ENCODE data around the gene NCK2.

Gene NCK2

DNA sequence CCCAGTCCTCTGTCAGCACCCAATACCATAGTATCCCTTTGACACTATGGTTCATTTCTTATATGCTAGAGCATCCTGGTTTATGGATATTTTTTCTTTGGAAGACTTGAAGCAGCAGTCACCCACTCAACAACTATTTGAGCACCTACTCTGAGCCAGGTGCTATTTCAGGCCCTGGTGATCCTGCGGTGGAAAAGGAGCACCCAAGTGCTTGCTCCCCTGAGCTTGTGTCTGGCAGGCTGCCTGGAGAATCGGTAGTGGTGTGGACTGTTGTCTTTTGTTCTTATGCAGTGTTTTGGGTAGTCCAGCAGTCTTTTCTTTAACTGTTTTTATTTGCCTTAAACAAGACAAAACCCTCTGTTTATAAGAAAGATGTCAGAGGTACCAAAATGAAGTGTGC, 28.9 kb downstream of the NCK2 start:
- H3K27ac ChIP-seq, result no peak overlapping the region
- DNase-seq (ENCODE audit: low read depth, low spot score), result no peak

GRCh38 chr2:105774781-105775337, 30.1 kb downstream of the NCK2 start:
- no peak for DNase-seq (ENCODE audit: low read depth, low spot score)
- H3K27ac ChIP-seq, result no peak overlapping the region

- DNase-seq (ENCODE audit: low read depth, low spot score), result no peak
- H3K27ac ChIP-seq, result no peak overlapping the region
Observed at GRCh38 chr2:105775809-105776559, 31.3 kb downstream of the NCK2 start.

GRCh38 chr2:105776560-105776928, 31.8 kb downstream of the NCK2 start:
- DNase-seq (ENCODE audit: low read depth, low spot score), result no peak
- H3K27ac ChIP-seq, result no peak overlapping the region

DNA sequence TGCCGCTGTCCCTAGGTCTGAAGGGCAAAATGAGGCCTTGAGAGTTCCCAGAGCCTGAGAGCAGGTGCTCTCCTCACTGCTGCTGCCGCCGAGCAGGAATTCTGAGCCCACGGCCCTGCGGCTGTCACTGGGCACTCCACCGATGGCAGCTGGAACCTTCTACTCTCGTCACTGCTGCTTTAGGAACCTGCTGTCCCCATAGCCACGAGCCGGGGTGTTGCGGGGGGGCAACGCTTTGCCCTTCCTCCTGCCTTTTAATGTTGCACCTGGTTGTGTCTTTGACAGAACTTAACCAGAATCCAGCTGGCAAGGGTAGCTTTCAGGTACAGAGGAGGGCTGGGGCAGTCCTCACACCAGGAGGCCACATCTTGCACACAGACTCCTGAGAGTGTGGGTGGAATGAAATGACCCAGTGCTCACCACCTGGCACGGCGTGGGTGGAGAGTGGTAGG, 32.3 kb downstream of the NCK2 start:
- DNase-seq (ENCODE audit: low read depth, low spot score), result no peak
- H3K27ac ChIP-seq, result no peak overlapping the region

- H3K27ac ChIP-seq, result no peak overlapping the region
- no peak for DNase-seq (ENCODE audit: low read depth, low spot score)
Observed at GRCh38 chr2:105777506-105778055, 32.9 kb downstream of the NCK2 start.

DNA sequence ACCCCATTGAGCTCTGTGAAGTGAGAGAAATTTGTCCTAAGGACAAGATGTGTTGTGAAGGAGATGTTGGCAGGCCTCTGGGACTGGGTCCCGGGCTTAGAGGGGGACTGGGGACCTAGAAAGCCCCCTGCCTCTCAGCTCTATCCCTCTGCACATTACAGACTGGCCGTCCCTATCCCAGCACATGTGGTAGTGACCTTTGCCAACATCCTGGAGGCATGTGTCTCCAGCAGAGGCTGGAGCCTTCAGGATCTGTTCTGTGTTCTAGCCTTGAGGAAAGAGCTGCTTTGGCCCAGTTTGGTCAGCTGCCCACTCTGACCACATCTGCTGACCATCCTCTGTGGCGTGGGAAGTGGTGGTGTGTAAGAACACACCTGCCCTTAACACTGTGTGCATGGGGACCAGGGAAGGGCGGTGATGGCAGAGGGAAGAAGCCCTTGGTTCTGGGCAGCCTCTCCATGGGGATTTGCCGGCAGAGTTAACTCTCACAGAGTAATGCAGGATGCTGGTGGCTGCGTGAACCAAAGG, 33.4 kb downstream of the NCK2 start:
- DNase-seq (ENCODE audit: low read depth, low spot score), result no peak
- no peak overlapping the region for H3K27ac ChIP-seq

- no peak for DNase-seq (ENCODE audit: low read depth, low spot score)
- H3K27ac ChIP-seq, result no peak overlapping the region
Observed at GRCh38 chr2:105779394-105779793, 34.7 kb downstream of the NCK2 start.

GRCh38 chr2:105780606-105781005, 35.9 kb downstream of the NCK2 start:
- no peak overlapping the region for H3K27ac ChIP-seq
- no peak for DNase-seq (ENCODE audit: low read depth, low spot score)

- no peak overlapping the region for H3K27ac ChIP-seq
- no peak for DNase-seq (ENCODE audit: low read depth, low spot score)
Observed at GRCh38 chr2:105781274-105781978, 36.7 kb downstream of the NCK2 start.

DNA sequence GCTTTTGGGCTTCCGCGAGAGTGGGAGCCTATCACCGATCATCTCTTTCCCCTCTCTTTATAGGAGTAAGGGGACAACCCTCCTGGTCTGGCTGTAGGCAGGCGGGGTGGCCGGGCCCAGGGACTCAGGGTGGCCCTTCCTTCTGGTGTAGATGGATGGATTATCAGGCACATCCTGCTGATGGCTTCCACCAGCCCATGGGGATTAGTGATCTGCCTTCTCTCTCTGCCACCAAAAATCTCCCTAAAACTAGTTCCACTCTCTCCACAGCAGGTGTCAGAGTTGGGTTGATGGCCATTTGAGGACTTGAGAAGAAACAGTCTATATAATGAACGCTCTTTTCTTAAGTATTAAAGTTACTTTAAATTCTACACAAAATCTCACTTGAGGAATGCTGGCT, 37.4 kb downstream of the NCK2 start:
- no peak overlapping the region for H3K27ac ChIP-seq
- DNase-seq (ENCODE audit: low read depth, low spot score), result no peak

GRCh38 chr2:105782646-105783045, 37.9 kb downstream of the NCK2 start:
- H3K27ac ChIP-seq, result no peak overlapping the region
- no peak for DNase-seq (ENCODE audit: low read depth, low spot score)

DNA sequence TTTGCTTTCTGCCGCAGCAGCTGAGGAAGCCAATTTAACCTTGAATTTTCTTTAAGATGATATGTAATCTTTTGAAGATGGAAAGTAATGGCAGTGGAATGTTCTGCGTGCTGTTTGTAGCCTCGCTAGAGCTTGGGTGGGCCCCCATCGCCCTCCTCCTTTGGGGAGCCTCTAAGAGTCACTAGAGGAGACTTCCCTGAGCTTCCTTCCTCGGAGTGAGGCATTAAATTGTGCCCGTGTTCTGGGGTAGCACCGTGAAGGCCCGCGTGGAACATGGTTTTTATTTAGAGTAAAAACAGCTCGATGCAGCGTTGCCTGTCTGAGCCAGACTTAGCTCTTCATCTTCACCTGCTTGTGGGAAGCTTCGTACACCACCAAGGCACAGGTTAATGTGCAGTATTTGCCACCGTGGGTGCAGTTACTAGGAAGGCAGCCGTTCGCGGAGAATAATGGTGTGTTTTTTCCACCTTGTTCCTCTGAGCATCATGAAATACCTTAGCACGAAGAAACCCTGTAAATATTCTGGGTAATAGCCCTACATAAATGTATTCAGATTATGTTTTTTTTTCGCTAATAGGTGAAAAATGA, 38.5 kb downstream of the NCK2 start:
- no peak for DNase-seq (ENCODE audit: low read depth, low spot score)
- H3K27ac ChIP-seq, result no peak overlapping the region

DNA sequence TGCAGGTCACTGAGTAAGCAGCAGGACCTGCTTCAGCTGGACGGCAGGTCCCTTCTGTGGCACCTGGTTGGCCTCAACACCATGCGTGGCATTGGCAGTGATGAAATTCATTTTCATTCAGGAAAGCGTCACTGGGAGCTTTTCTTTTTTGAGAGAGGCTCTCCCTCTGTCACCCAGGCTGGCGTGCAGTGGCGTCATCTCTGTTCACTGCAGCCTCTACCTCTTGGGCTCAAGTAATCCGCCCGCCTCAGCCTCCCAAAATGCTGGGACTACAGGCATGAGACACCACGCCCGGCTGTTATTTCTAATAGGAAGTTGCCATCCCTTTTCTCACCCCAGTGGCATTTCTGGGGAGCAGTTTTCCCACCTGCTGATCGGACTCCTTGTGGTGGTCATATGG, 39.3 kb downstream of the NCK2 start:
- DNase-seq (ENCODE audit: low read depth, low spot score), result no peak
- no peak overlapping the region for H3K27ac ChIP-seq

DNA sequence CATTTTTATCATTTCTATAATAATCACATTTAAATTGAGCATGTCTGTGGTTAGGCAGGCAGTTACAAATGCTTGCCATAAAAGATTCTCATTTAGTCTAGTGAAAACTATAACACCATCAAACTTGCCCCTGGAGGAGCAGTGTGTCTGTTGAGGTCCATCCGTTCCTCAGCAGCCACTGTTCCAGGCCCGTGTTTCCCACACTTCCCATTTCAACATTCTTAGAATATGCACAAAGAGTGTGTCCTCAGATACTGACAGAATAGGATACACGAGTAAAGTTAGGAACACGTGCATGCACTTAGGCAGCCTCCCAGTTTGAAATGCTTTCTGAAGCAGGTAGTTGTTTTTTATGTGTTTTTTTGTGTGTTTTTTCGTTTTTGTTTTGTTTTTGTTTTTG, 39.9 kb downstream of the NCK2 start:
- H3K27ac ChIP-seq, result no peak overlapping the region

GRCh38 chr2:105785095-105785847, 40.6 kb downstream of the NCK2 start:
- no peak for DNase-seq (ENCODE audit: low read depth, low spot score)
- no peak overlapping the region for H3K27ac ChIP-seq

More for the DNA sequence above, 39.9 kb downstream of the NCK2 start:
- DNase-seq (ENCODE audit: low read depth, low spot score), result no peak

GRCh38 chr2:105786231-105787230, 41.8 kb downstream of the NCK2 start:
- no peak overlapping the region for H3K27ac ChIP-seq
- DNase-seq (ENCODE audit: low read depth, low spot score), result no peak

- no peak overlapping the region for H3K27ac ChIP-seq
- no peak for DNase-seq (ENCODE audit: low read depth, low spot score)
Observed at GRCh38 chr2:105787376-105788318, 42.9 kb downstream of the NCK2 start.

Data from epithelial cell of prostate (primary cell).